Panc1 (cell line): ENCODE measurements around the gene TTLL12. TPM values are rescaled to one million over a fixed set of nuclear protein-coding genes. Genes with fewer than 3 reads are reported as not detected.

Source experiments
- ATAC-seq: fragments of 200-7000 bp; cut with Tn5 transposase; 2 replicates; pipeline ENCODE4 v1.9.1; 2020; ENCODE audit warnings: mild to moderate bottlenecking, moderate library complexity
- BruUV-seq: library from RNA; stranded (reverse); fragments of 400-500 nt; replicated peaks from 2 replicates; lab custom pipeline; 2021; lab: Mats Ljungman, UMichigan
- CTCF ChIA-PET: fragments of 300-600 bp; sonication (Branson Sonifier 250); formaldehyde crosslinking; loops from one replicate; lab custom pipeline; 2022; ENCODE audit warnings: antibody characterized with exemption; lab: Charles Lee
- POLR2A ChIA-PET: fragments of 300-600 bp; sonication (Branson Sonifier 250); formaldehyde crosslinking; loops from one replicate; lab custom pipeline; 2022; ENCODE audit warnings: antibody characterized with exemption; lab: Charles Lee
- DNase-seq: peaks from one replicate; pipeline ENCODE4 v3.0.0-alpha.2; 2010; ENCODE audit warnings: low read depth, low spot score
- H3K27ac ChIP-seq: 2 replicates; pipeline ENCODE4 v1.5.1; 2011; ENCODE audit warnings: mild to moderate bottlenecking, low read length, inconsistent platforms
- H3K27me3 ChIP-seq: fragments of 200-500 bp; sonication (Bioruptor generic); 2 replicates; pipeline ENCODE4 v1.6.0; 2014; ENCODE audit warnings: low read length, inconsistent platforms; ENCODE audit not compliant: control insufficient read depth, insufficient read depth
- H3K36me3 ChIP-seq: fragments of 200-500 bp; sonication (Bioruptor generic); 2 replicates; pipeline ENCODE4 v1.5.1; 2014; ENCODE audit warnings: inconsistent platforms, mild to moderate bottlenecking, low read length, moderate library complexity; ENCODE audit not compliant: control insufficient read depth, insufficient read depth
- H3K4me1 ChIP-seq: 2 replicates; pipeline ENCODE4 v1.5.1; 2011; ENCODE audit warnings: inconsistent platforms, mild to moderate bottlenecking, low read length, moderate library complexity; ENCODE audit not compliant: control insufficient read depth, insufficient read depth
- H3K4me3 ChIP-seq, 2 experiments: 2 replicates each; pipeline ENCODE4 v1.5.1; 2011 to 2012; ENCODE audit warnings: low read depth in 2 of 2, low read length in 2 of 2, mild to moderate bottlenecking in 2 of 2, inconsistent platforms in 1 of 2, moderate library complexity in 1 of 2
- H3K9me3 ChIP-seq: fragments of 200-500 bp; sonication (Bioruptor generic); 2 replicates; pipeline ENCODE4 v1.5.1; 2014; ENCODE audit warnings: low read depth, mild to moderate bottlenecking, inconsistent platforms, low read length, moderate library complexity; ENCODE audit not compliant: control insufficient read depth, insufficient read depth
- CTCF ChIP-seq: fragments of 450-650 bp; IDR thresholded peaks from 2 replicates; pipeline ENCODE4 v1.5.1; 2017; ENCODE audit warnings: mild to moderate bottlenecking
- POLR2AphosphoS5 ChIP-seq: IDR thresholded peaks from 2 replicates; pipeline ENCODE4 v1.6.1; 2012; ENCODE audit warnings: mild to moderate bottlenecking, low read depth, low read length, moderate library complexity
- REST ChIP-seq, 2 experiments: IDR thresholded peaks; 2 replicates each; pipeline ENCODE4 v1.6.1; 2011 to 2012; ENCODE audit warnings: low read depth in 2 of 2, control low read depth in 1 of 2, low read length in 1 of 2, mild to moderate bottlenecking in 1 of 2, moderate library complexity in 1 of 2; ENCODE audit not compliant: insufficient read depth in 1 of 2
- SIN3A ChIP-seq: IDR thresholded peaks from 2 replicates; pipeline ENCODE4 v1.6.1; 2012; ENCODE audit warnings: low read depth, mild to moderate bottlenecking, low read length, moderate library complexity, borderline replicate concordance; ENCODE audit not compliant: insufficient read depth
- TCF7L2 ChIP-seq: IDR thresholded peaks from 2 replicates; pipeline ENCODE4 v1.6.1; 2011; ENCODE audit warnings: mild to moderate bottlenecking, low read depth, low read length, inconsistent platforms
- in situ Hi-C: cut with HindIII; loops from 2 replicates; pipeline ENCODE4 v1.10.0; 2016; ENCODE audit warnings: low sequenced_read_pairs, low pct_unique_long_range_greater_than_20kb
- intact Hi-C: fragments of 100-400 bp; cut with micrococcal nuclease; formaldehyde crosslinking; loops from one replicate; pipeline ENCODE4 v1.10.0; 2022; ENCODE audit not compliant: unreplicated experiment
- total RNA-seq: library from RNA; stranded (reverse); gene quantifications from one replicate; pipeline ENCODE4 v1.2.1, GENCODE V29; 2021; ENCODE audit not compliant: unreplicated experiment

The TTLL12 gene
- total RNA-seq, 1 experiment from 2014 or later, result 26.3 TPM

- no TSS peak for BruUV-seq
- Histone ChIP-seq H3K9me3 (no peaks in the 10 kb centered on the region), H3K4me3 (no peak overlapping the region), H3K27ac (no peak overlapping the region), H3K27me3 (no peaks in the 10 kb centered on the region), H3K36me3 (no peaks in the 10 kb centered on the region; the same call in 1 of the 2 replicates), H3K4me1 (peaks cover 3% of the 10 kb centered on the region; the same call in 1 of the 2 replicates)
- POLR2A ChIA-PET, result interaction anchor here (0.6 kb wide), 1 partner anchor 129 kb away, joined by 3 read pairs; no protein-coding TSS in a partner anchor
- TF ChIP-seq REST (IDR thresholded peaks at IDR 0.05; ENCODE audit: insufficient read depth in 1 of 2, low read depth in 2 of 2, low read length in 1 of 2), result no peak
- TF ChIP-seq SIN3A, result no peak
- TF ChIP-seq POLR2AphosphoS5, result no peak
- no peak for TF ChIP-seq CTCF
- no peak for TF ChIP-seq TCF7L2
- CTCF ChIA-PET, result interaction anchor here (0.7 kb wide), 2 partner anchors 132 to 801 kb away, joined by 3 read pairs; no protein-coding TSS in a partner anchor
- in situ Hi-C loops (no loop called here), intact Hi-C loops (no loop called here)
- no peak for DNase-seq
- no peak for ATAC-seq
Measured at GRCh38 chr22:43144949-43145348, 42.0 kb downstream of the TTLL12 start.

- intact Hi-C loops (no loop called here), in situ Hi-C loops (no loop called here)
- peak; percentile 97 for ATAC-seq
- BruUV-seq, result no TSS peak
- no peak; the same call in 1 of the 2 replicates for TF ChIP-seq POLR2AphosphoS5
- TF ChIP-seq SIN3A, result peak; percentile 91; the same call in 1 of the 2 replicates
- H3K4me1 ChIP-seq, result peaks cover 3% of the 10 kb centered on the region; the same call in 1 of the 2 replicates
- no peaks in the 10 kb centered on the region for H3K9me3 ChIP-seq
- H3K27me3 ChIP-seq, result no peaks in the 10 kb centered on the region
- peak within 1 kb of the TSS; percentile 64 to 75 for H3K4me3 ChIP-seq
- no peak for DNase-seq
- H3K27ac ChIP-seq, result peak within 1 kb of the TSS; percentile 77
- no peaks in the 10 kb centered on the region; the same call in 1 of the 2 replicates for H3K36me3 ChIP-seq
- CTCF ChIA-PET, result interaction anchor here (0.7 kb wide), 1 partner anchor 153 kb away, joined by 3 read pairs; no protein-coding TSS in a partner anchor
- POLR2A ChIA-PET, result interaction anchor here (0.6 kb wide), 1 partner anchor 1187 kb away, joined by 7 read pairs; no protein-coding TSS in a partner anchor
Measured at GRCh38 chr22:43142880-43143562, 43.9 kb downstream of the TTLL12 start, which contains the start of gene MCAT. Gene MCAT (minus strand): TSS chr22:43143398. CDS start chr22:43143348, 50 bp downstream.

GRCh38 chr22:43136801-43137200, 50.1 kb downstream of the TTLL12 start:
- POLR2A ChIA-PET, result no interaction called here
- no peaks in the 10 kb centered on the region for H3K27me3 ChIP-seq
- intact Hi-C loops, result no loop called here
- BruUV-seq, result no TSS peak
- no peak for DNase-seq
- no peak for ATAC-seq
- TF ChIP-seq TCF7L2, result no peak
- CTCF ChIA-PET, result no interaction called here
- H3K4me1 ChIP-seq, result no peaks in the 10 kb centered on the region; the same call in 1 of the 2 replicates
- H3K9me3 ChIP-seq, result no peaks in the 10 kb centered on the region
- H3K36me3 ChIP-seq, result no peaks in the 10 kb centered on the region; the same call in 1 of the 2 replicates
- no peak overlapping the region for H3K27ac ChIP-seq
- in situ Hi-C loops, result no loop called here
- H3K4me3 ChIP-seq, result no peak overlapping the region
